HepG2 (cell line): ENCODE results near the gene CAPN15. TPM values are rescaled to one million over a fixed set of nuclear protein-coding genes. Genes with fewer than 3 reads are reported as not detected.
A peak's percentile ranks its signal among the peaks of the same experiment; 100 is the strongest.

ENCODE experiments used
- ARID2 ChIP-seq: sonication (generic); formaldehyde crosslinking; IDR thresholded peaks from 2 replicates; pipeline ENCODE4 v1.8.1; 2022; ENCODE audit warnings: mild to moderate bottlenecking, missing genetic modification reagents, borderline replicate concordance
- ETV6 ChIP-seq: sonication (generic); formaldehyde crosslinking; conservative IDR thresholded peaks from 2 replicates; pipeline ENCODE4 v1.4.0; 2020; ENCODE audit warnings: missing genetic modification reagents
- ISX ChIP-seq: sonication (generic); formaldehyde crosslinking; conservative IDR thresholded peaks from 2 replicates; pipeline ENCODE4 v1.5.0; 2020; ENCODE audit warnings: missing genetic modification reagents
- MAF1 ChIP-seq: sonication (generic); formaldehyde crosslinking; IDR thresholded peaks from 2 replicates; pipeline ENCODE4 v1.5.0; 2020; ENCODE audit warnings: missing genetic modification reagents, borderline replicate concordance
- MAZ ChIP-seq, 2 experiments: sonication (generic) in 1 of 2; formaldehyde crosslinking in 1 of 2; IDR thresholded peaks; 2 replicates each; pipeline versions ENCODE4 v1.5.0 to v1.6.1; 2012 to 2020; ENCODE audit warnings: low read depth in 2 of 2, mild to moderate bottlenecking in 2 of 2, borderline replicate concordance in 1 of 2, improper control_type of control experiment in 1 of 2, low read length in 1 of 2, missing genetic modification reagents in 1 of 2, moderate library complexity in 1 of 2
- NCOA5 ChIP-seq: sonication (generic); formaldehyde crosslinking; IDR thresholded peaks from 2 replicates; pipeline ENCODE4 v1.4.0; 2020; ENCODE audit warnings: missing genetic modification reagents
- RNF2 ChIP-seq: fragments of 450-650 bp; conservative IDR thresholded peaks from 2 replicates; pipeline ENCODE4 v1.6.1; 2016; ENCODE audit warnings: low read depth
- SATB2 ChIP-seq: sonication (generic); formaldehyde crosslinking; IDR thresholded peaks from 2 replicates; pipeline ENCODE4 v1.5.0; 2020; ENCODE audit warnings: missing genetic modification reagents
- SMARCC2 ChIP-seq: fragments of 450-650 bp; IDR thresholded peaks from 2 replicates; pipeline ENCODE4 v1.6.1; 2017; ENCODE audit warnings: antibody characterized with exemption, mild to moderate bottlenecking
- SRSF1 ChIP-seq: fragments of 200-400 bp; formaldehyde crosslinking; optimal IDR thresholded peaks from 2 replicates; pipeline ENCODE3; 2017; ENCODE audit warnings: mild to moderate bottlenecking, low read depth, low read length, moderate library complexity
- TGIF2 ChIP-seq: IDR thresholded peaks from 2 replicates; pipeline ENCODE4 v1.6.1; 2016; ENCODE audit warnings: control low read depth, missing compliant biosample characterization
- ZBTB20 ChIP-seq: sonication (generic); formaldehyde crosslinking; IDR thresholded peaks from 2 replicates; pipeline ENCODE4 v1.8.1; 2023; ENCODE audit warnings: missing genetic modification reagents, low read depth, mild to moderate bottlenecking, borderline replicate concordance
- ZFP36L2 ChIP-seq: sonication (generic); formaldehyde crosslinking; IDR thresholded peaks from 2 replicates; pipeline ENCODE4 v1.4.0; 2020; ENCODE audit warnings: missing genetic modification reagents
- ZFP41 ChIP-seq: sonication (generic); formaldehyde crosslinking; IDR thresholded peaks from 2 replicates; pipeline ENCODE4 v1.4.0; 2020; ENCODE audit warnings: mild to moderate bottlenecking, missing genetic modification reagents, borderline replicate concordance
- ZNF354B ChIP-seq: sonication (generic); formaldehyde crosslinking; IDR thresholded peaks from 2 replicates; pipeline ENCODE4 v1.8.0; 2022; ENCODE audit warnings: mild to moderate bottlenecking, missing genetic modification reagents
- ZNF674 ChIP-seq: sonication (generic); formaldehyde crosslinking; IDR thresholded peaks from 2 replicates; pipeline ENCODE4 v1.5.0; 2020; ENCODE audit warnings: low read depth, mild to moderate bottlenecking, missing genetic modification reagents
- polyA plus RNA-seq, 8 experiments: library from polyadenylated mRNA; depleted of rRNA in 3 of 8; stranded (reverse) in 7 of 8; unstranded in 1 of 8; fragments of >200 nt; fragmentation: Illumina TruSeq in 4 of 8; extraction: Trizol in 4 of 8; gene quantifications; 2 replicates each; pipeline versions ENCODE4 v1.2.1 to v1.2.3, GENCODE V29; 2011 to 2016; ENCODE audit warnings: low read depth in 4 of 8, missing spikeins in 1 of 8, mixed read lengths in 1 of 8; ENCODE audit not compliant: insufficient read depth in 1 of 8
- total RNA-seq, 5 experiments: library from RNA; depleted of rRNA; stranded (reverse); fragments of >200 nt; fragmentation: Illumina TruSeq; extraction: Trizol; gene quantifications; 2 replicates each; pipeline ENCODE4 v1.2.3, GENCODE V29; 2016; ENCODE audit warnings: low read depth in 1 of 5
- TF ChIP-seq, protein P1 (sequence below): sonication (generic); formaldehyde crosslinking; IDR thresholded peaks from 2 replicates; pipeline ENCODE4 v1.5.1; 2020; ENCODE audit warnings: mild to moderate bottlenecking, missing genetic modification reagents, moderate library complexity
- TF ChIP-seq, protein P2 (sequence below): sonication (generic); formaldehyde crosslinking; conservative IDR thresholded peaks from 2 replicates; pipeline ENCODE4 v1.8.0; 2022; ENCODE audit warnings: missing genetic modification reagents
- TF ChIP-seq, protein P3 (sequence below): sonication (generic); formaldehyde crosslinking; IDR thresholded peaks from 2 replicates; pipeline ENCODE4 v1.5.1; 2020; ENCODE audit warnings: mild to moderate bottlenecking, moderate library complexity, missing genetic modification reagents
- TF ChIP-seq, protein P4 (sequence below): sonication (generic); formaldehyde crosslinking; IDR thresholded peaks from 2 replicates; pipeline ENCODE4 v1.4.0; 2020; ENCODE audit warnings: missing genetic modification reagents, borderline replicate concordance

The CAPN15 gene
- total and polyA plus RNA-seq, 2 of the 13 experiments (the other 11 are each of a cell fraction or from before 2014, with no cell fraction given): 14.9 to 24.5 TPM

DNA sequence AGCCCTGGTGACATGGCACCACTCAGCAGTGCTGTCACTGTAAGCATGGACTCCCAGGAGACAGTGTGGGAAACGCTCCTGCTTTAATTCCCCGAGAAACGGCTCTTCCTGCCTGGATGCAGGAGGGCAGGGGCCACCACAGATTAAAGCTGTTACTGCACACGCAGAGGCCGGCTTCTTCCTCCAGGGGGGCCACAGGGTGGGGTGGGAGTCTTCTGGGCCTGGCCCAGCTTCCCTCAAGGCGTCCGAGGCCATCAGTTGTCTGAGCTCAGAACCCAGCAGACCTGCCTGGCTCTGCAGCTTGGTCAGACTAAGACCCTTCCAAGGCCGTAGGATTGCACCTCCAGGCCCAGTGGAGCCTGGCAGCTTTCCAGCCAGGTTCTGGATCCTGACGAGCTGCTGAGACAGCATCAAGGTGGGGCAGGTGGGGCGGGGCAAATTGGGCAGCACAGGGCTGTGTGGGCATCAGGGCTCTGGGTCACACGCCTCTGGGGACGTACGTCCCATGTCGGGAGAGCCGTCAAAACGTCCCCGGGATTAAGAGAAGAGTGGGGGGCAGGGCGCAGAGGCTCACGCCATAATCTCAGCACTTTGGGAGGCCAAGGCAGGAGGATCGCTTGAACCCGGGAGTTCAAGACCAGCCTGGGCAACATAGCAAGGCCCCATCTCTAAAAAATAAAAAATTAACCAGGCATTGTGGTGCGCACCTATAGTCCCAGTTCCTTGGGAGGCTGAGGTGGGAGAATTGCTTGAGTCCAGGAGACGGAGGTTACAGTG, 5.0 kb upstream of the CAPN15 start (continued):
- TF ChIP-seq ZBTB20 (CRISPR knock-in tag): no peak
- no peak for TF ChIP-seq SMARCC2
- TF ChIP-seq SATB2 (CRISPR knock-in tag): no peak
- no peak for TF ChIP-seq SRSF1
- no peak for TF ChIP-seq MAZ (IDR thresholded peaks at IDR 0.05; ENCODE audit: borderline replicate concordance, low read depth, low read length)
- TF ChIP-seq MAZ (CRISPR knock-in tag; IDR thresholded peaks at IDR 0.05; ENCODE audit: low read depth): no peak
- TF ChIP-seq, protein P1, sequence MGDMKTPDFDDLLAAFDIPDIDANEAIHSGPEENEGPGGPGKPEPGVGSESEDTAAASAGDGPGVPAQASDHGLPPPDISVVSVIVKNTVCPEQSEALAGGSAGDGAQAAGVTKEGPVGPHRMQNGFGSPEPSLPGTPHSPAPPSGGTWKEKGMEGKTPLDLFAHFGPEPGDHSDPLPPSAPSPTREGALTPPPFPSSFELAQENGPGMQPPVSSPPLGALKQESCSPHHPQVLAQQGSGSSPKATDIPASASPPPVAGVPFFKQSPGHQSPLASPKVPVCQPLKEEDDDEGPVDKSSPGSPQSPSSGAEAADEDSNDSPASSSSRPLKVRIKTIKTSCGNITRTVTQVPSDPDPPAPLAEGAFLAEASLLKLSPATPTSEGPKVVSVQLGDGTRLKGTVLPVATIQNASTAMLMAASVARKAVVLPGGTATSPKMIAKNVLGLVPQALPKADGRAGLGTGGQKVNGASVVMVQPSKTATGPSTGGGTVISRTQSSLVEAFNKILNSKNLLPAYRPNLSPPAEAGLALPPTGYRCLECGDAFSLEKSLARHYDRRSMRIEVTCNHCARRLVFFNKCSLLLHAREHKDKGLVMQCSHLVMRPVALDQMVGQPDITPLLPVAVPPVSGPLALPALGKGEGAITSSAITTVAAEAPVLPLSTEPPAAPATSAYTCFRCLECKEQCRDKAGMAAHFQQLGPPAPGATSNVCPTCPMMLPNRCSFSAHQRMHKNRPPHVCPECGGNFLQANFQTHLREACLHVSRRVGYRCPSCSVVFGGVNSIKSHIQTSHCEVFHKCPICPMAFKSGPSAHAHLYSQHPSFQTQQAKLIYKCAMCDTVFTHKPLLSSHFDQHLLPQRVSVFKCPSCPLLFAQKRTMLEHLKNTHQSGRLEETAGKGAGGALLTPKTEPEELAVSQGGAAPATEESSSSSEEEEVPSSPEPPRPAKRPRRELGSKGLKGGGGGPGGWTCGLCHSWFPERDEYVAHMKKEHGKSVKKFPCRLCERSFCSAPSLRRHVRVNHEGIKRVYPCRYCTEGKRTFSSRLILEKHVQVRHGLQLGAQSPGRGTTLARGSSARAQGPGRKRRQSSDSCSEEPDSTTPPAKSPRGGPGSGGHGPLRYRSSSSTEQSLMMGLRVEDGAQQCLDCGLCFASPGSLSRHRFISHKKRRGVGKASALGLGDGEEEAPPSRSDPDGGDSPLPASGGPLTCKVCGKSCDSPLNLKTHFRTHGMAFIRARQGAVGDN (CRISPR knock-in tag): peak; percentile 9; the same call in 1 of the 2 replicates
- no peak for TF ChIP-seq ZNF674
- TF ChIP-seq ISX (CRISPR knock-in tag): no peak
- TF ChIP-seq ZNF354B (CRISPR knock-in tag): no peak
- TF ChIP-seq, protein P2, sequence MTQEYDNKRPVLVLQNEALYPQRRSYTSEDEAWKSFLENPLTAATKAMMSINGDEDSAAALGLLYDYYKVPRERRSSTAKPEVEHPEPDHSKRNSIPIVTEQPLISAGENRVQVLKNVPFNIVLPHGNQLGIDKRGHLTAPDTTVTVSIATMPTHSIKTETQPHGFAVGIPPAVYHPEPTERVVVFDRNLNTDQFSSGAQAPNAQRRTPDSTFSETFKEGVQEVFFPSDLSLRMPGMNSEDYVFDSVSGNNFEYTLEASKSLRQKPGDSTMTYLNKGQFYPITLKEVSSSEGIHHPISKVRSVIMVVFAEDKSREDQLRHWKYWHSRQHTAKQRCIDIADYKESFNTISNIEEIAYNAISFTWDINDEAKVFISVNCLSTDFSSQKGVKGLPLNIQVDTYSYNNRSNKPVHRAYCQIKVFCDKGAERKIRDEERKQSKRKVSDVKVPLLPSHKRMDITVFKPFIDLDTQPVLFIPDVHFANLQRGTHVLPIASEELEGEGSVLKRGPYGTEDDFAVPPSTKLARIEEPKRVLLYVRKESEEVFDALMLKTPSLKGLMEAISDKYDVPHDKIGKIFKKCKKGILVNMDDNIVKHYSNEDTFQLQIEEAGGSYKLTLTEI (CRISPR knock-in tag): no peak
- TF ChIP-seq, protein P3, sequence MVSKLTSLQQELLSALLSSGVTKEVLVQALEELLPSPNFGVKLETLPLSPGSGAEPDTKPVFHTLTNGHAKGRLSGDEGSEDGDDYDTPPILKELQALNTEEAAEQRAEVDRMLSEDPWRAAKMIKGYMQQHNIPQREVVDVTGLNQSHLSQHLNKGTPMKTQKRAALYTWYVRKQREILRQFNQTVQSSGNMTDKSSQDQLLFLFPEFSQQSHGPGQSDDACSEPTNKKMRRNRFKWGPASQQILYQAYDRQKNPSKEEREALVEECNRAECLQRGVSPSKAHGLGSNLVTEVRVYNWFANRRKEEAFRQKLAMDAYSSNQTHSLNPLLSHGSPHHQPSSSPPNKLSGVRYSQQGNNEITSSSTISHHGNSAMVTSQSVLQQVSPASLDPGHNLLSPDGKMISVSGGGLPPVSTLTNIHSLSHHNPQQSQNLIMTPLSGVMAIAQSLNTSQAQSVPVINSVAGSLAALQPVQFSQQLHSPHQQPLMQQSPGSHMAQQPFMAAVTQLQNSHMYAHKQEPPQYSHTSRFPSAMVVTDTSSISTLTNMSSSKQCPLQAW (CRISPR knock-in tag): no peak
- TF ChIP-seq ZFP41: no peak
- no peak for TF ChIP-seq ARID2
- TF ChIP-seq, protein P4, sequence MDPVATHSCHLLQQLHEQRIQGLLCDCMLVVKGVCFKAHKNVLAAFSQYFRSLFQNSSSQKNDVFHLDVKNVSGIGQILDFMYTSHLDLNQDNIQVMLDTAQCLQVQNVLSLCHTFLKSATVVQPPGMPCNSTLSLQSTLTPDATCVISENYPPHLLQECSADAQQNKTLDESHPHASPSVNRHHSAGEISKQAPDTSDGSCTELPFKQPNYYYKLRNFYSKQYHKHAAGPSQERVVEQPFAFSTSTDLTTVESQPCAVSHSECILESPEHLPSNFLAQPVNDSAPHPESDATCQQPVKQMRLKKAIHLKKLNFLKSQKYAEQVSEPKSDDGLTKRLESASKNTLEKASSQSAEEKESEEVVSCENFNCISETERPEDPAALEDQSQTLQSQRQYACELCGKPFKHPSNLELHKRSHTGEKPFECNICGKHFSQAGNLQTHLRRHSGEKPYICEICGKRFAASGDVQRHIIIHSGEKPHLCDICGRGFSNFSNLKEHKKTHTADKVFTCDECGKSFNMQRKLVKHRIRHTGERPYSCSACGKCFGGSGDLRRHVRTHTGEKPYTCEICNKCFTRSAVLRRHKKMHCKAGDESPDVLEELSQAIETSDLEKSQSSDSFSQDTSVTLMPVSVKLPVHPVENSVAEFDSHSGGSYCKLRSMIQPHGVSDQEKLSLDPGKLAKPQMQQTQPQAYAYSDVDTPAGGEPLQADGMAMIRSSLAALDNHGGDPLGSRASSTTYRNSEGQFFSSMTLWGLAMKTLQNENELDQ (CRISPR knock-in tag): no peak
- TF ChIP-seq MAF1 (CRISPR knock-in tag): no peak
- TF ChIP-seq ZFP36L2 (CRISPR knock-in tag): no peak
- TF ChIP-seq TGIF2: no peak
- no peak for TF ChIP-seq RNF2
- TF ChIP-seq ETV6 (CRISPR knock-in tag): no peak
- TF ChIP-seq NCOA5 (CRISPR knock-in tag): no peak
